Fibroblast of lung (primary cell): ENCODE measurements around the gene TSPAN18. TPM values are rescaled to one million over a fixed set of nuclear protein-coding genes. Genes with fewer than 3 reads are reported as not detected.
A peak's percentile ranks its signal among the peaks of the same experiment; 100 is the strongest.

Experiments used
- DNase-seq, 2 donors: peaks; one replicate each; pipeline versions ENCODE4 v3.0.0 to v3.0.0-alpha.2; 2010; ENCODE audit warnings: low read depth in 2 of 2
- H2AFZ ChIP-seq: 2 replicates; pipeline ENCODE4 v1.5.1; 2012; ENCODE audit warnings: low read length, control low read depth, inconsistent platforms
- H3K27ac ChIP-seq: 2 replicates; pipeline ENCODE4 v1.5.1; 2011; ENCODE audit warnings: low read length, control low read depth; ENCODE audit not compliant: insufficient read depth
- H3K27me3 ChIP-seq: 2 replicates; pipeline ENCODE4 v1.5.1; 2011; ENCODE audit warnings: mild to moderate bottlenecking, low read length; ENCODE audit not compliant: control insufficient read depth, insufficient read depth
- H3K36me3 ChIP-seq: 2 replicates; pipeline ENCODE4 v1.5.1; 2011; ENCODE audit warnings: low read length; ENCODE audit not compliant: control insufficient read depth, insufficient read depth
- H3K4me1 ChIP-seq: 2 replicates; pipeline ENCODE4 v1.5.1; 2011; ENCODE audit warnings: low read length; ENCODE audit not compliant: control insufficient read depth, insufficient read depth; ENCODE audit errors: extremely low read depth
- H3K4me2 ChIP-seq: 2 replicates; pipeline ENCODE4 v1.5.1; 2011; ENCODE audit warnings: low read length, control low read depth; ENCODE audit not compliant: insufficient read depth; ENCODE audit errors: extremely low read depth
- H3K4me3 ChIP-seq, 4 experiments: fragments of 200-600 bp in 1 of 4; sonication (generic) in 1 of 4; replicated peaks in 1 of 4; 2 replicates each; pipeline ENCODE4 v1.5.1; 2011 to 2016; ENCODE audit warnings: low read length in 4 of 4, low read depth in 3 of 4, mild to moderate bottlenecking in 3 of 4, control low read depth in 2 of 4, inconsistent platforms in 1 of 4, mixed read lengths in 1 of 4; ENCODE audit not compliant: insufficient read depth in 1 of 4; ENCODE audit errors: control extremely low read depth in 1 of 4
- H3K79me2 ChIP-seq: 2 replicates; pipeline ENCODE4 v1.5.1; 2012; ENCODE audit warnings: mild to moderate bottlenecking, low read length, inconsistent platforms; ENCODE audit not compliant: control insufficient read depth, insufficient read depth
- H3K9ac ChIP-seq: 2 replicates; pipeline ENCODE4 v1.5.1; 2011; ENCODE audit warnings: mild to moderate bottlenecking, low read length, control low read depth; ENCODE audit not compliant: insufficient read depth
- H3K9me3 ChIP-seq: 2 replicates; pipeline ENCODE4 v1.5.1; 2012; ENCODE audit warnings: low read depth, low read length; ENCODE audit not compliant: control insufficient read depth, insufficient read depth
- H4K20me1 ChIP-seq: 2 replicates; pipeline ENCODE4 v1.5.1; 2011; ENCODE audit warnings: low read length; ENCODE audit not compliant: control insufficient read depth, insufficient read depth; ENCODE audit errors: extremely low read depth
- EZH2 ChIP-seq: IDR thresholded peaks from 2 replicates; pipeline ENCODE4 v1.5.1; 2012; ENCODE audit warnings: low read length, control low read depth, mild to moderate bottlenecking; ENCODE audit errors: missing control alignments
- polyA plus RNA-seq, 2 donors: library from polyadenylated mRNA; depleted of rRNA in 1 of 2; stranded (reverse) in 1 of 2; unstranded in 1 of 2; fragments of >200 nt; gene quantifications; 2 replicates each; pipeline ENCODE4 v1.2.1, GENCODE V29; 2011 to 2012; ENCODE audit warnings: missing spikeins in 1 of 2
- total RNA-seq: library from RNA; depleted of rRNA; stranded (reverse); fragments of >200 nt; gene quantifications from 2 replicates; pipeline ENCODE4 v1.2.1, GENCODE V29; 2014
- TF ChIP-seq, protein P1 (sequence below), 2 donors: IDR thresholded peaks in 1 of 2; conservative IDR thresholded peaks in 1 of 2; 1 replicate in 1 of 2; 2 replicates in 1 of 2; pipeline ENCODE4 v1.5.1; 2011 to 2012; ENCODE audit warnings: low read length in 2 of 2, control low read depth in 1 of 2, inconsistent platforms in 1 of 2, low read depth in 1 of 2, mild to moderate bottlenecking in 1 of 2

The TSPAN18 gene
- total and polyA plus RNA-seq, 2 donors (not counting 1 experiment from before 2014, with no cell fraction given): 0.15 TPM; not detected in 1

- peak; percentile 66 to 74 for DNase-seq
- H3K27ac ChIP-seq: peak within 1 kb of the TSS; percentile 57
- H3K9ac ChIP-seq: peak within 1 kb of the TSS; percentile 78
- peak within 1 kb of the TSS; percentile 82 for H3K4me2 ChIP-seq
- no peaks in the 10 kb centered on the region for H3K27me3 ChIP-seq
- peaks cover 1% of the 10 kb centered on the region for H4K20me1 ChIP-seq
- H3K4me1 ChIP-seq: peaks cover 25% of the 10 kb centered on the region
- H3K36me3 ChIP-seq: peaks cover 4% of the 10 kb centered on the region
- H2AFZ ChIP-seq: no peak within 1 kb of the TSS
- TF ChIP-seq EZH2: no peak
- TF ChIP-seq, protein P1, sequence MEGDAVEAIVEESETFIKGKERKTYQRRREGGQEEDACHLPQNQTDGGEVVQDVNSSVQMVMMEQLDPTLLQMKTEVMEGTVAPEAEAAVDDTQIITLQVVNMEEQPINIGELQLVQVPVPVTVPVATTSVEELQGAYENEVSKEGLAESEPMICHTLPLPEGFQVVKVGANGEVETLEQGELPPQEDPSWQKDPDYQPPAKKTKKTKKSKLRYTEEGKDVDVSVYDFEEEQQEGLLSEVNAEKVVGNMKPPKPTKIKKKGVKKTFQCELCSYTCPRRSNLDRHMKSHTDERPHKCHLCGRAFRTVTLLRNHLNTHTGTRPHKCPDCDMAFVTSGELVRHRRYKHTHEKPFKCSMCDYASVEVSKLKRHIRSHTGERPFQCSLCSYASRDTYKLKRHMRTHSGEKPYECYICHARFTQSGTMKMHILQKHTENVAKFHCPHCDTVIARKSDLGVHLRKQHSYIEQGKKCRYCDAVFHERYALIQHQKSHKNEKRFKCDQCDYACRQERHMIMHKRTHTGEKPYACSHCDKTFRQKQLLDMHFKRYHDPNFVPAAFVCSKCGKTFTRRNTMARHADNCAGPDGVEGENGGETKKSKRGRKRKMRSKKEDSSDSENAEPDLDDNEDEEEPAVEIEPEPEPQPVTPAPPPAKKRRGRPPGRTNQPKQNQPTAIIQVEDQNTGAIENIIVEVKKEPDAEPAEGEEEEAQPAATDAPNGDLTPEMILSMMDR (conservative IDR thresholded peaks at IDR 0.05 in 1 of 2, IDR thresholded peaks at IDR 0.05 in 1 of 2; ENCODE audit: low read depth in 1 of 2, low read length in 2 of 2): peak; percentile 25 to 60
- no peaks in the 10 kb centered on the region for H3K9me3 ChIP-seq
- H3K79me2 ChIP-seq: peaks cover 36% of the 10 kb centered on the region
- H3K4me3 ChIP-seq: peak within 1 kb of the TSS; percentile 59 to 85 (median 82)
These were observed 224.1 kb downstream of the TSPAN18 start, which contains the start of gene TP53I11 for GRCh38 chr11:44950625-44951476. Gene TP53I11 (minus strand): TSS chr11:44950883. CDS start chr11:44938335, 12,548 bp downstream.

- Histone ChIP-seq H3K4me1 (peaks cover 26% of the 10 kb centered on the region), H3K27me3 (no peaks in the 10 kb centered on the region), H3K4me2 (no peak overlapping the region), H3K9me3 (no peaks in the 10 kb centered on the region), H2AFZ (no peak overlapping the region), H4K20me1 (no peaks in the 10 kb centered on the region), H3K27ac (no peak overlapping the region), H3K4me3 (no peak overlapping the region), H3K79me2 (peaks cover 24% of the 10 kb centered on the region), H3K36me3 (no peaks in the 10 kb centered on the region), H3K9ac (no peak overlapping the region)
- TF ChIP-seq EZH2: no peak
- DNase-seq: no peak
These were observed 225.3 kb downstream of the TSPAN18 start for GRCh38 chr11:44952082-44952481.

DNA sequence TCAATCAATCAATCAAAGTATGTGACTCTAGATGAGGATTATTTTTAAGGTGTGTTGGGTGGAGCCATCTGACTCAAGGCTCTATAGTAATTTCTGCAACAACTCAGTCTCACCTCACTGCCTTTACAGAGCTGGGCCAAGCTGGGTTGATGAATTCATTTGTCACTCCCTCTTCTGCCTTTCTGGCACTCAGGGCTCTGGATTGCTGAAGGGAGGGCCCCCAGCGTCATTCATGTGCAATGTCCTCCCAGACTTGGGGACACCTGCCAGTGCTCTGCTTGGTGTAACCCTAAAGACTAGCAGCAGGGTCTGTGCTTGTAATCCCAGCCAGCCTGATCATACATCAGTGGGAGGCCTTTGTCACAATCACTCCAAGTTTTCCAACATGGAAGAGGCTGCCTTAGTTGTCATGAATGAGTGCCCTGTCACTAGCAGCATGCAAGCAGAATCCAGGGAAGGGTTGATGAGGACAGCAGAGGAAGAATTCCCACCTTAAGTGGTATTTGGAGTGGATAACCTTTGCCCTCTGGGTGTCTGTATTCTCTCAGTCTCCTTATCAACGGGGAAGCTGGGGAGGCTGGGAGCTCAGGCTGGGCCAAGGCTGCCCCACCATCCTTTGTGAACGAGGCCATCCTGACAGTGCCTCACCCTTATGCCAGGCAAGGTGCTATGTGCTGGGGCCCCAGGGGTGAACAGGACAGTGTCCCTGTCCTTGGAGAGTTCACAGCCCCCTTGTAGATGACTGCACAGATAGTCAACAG is 225.9 kb downstream of the TSPAN18 start:
- Histone ChIP-seq H3K36me3 (no peaks in the 10 kb centered on the region), H3K4me2 (no peak overlapping the region), H3K4me1 (peaks cover 26% of the 10 kb centered on the region), H3K4me3 (no peak overlapping the region), H2AFZ (no peak overlapping the region), H3K9me3 (no peaks in the 10 kb centered on the region), H3K79me2 (peaks cover 18% of the 10 kb centered on the region), H3K9ac (no peak overlapping the region), H4K20me1 (no peaks in the 10 kb centered on the region), H3K27ac (no peak overlapping the region), H3K27me3 (no peaks in the 10 kb centered on the region)
- no peak for TF ChIP-seq EZH2
- TF ChIP-seq, protein P1 (conservative IDR thresholded peaks at IDR 0.05 in 1 of 2, IDR thresholded peaks at IDR 0.05 in 1 of 2; ENCODE audit: low read depth in 1 of 2, low read length in 2 of 2): no peak
- no peak for DNase-seq
